ENCODE measurements around the gene ROR1. TPM values are rescaled to one million over a fixed set of nuclear protein-coding genes. Genes with fewer than 3 reads are reported as not detected.

The ROR1 gene
- total RNA-seq, 1 experiment from 2014 or later = 37.2 TPM

DNA sequence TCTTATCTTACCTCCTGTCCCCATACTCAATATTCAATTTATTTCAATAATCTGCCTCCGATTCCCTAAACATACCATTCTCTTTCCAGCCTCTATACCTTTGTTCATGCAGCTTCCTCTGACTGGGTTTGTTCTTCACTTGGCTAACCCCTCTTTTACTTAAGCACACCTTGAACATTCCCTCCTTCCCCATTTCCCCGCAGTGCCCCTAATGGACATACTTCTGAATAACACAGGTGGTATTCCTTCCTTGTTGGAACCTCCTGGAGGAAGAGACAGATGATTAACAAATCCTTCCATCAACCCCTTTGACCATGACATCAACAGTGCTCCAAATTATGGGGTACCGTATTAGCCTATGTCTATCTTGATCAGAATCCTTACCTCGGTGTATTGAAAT is 239.6 kb downstream of the ROR1 start:
- no peak overlapping the region for H3K4me3 Mint-ChIP-seq (ENCODE audit: unreplicated experiment)
- H3K36me3 ChIP-seq (ENCODE audit: control insufficient read depth, insufficient read depth, low read length) = no peaks in the 10 kb centered on the region
- no peak overlapping the region for H3K4me3 ChIP-seq (ENCODE audit: low read depth, low read length)
- H3K4me1 ChIP-seq = no peaks in the 10 kb centered on the region
- CTCF ChIA-PET = no interaction called here
- no peaks in the 10 kb centered on the region for H3K27me3 Mint-ChIP-seq (ENCODE audit: insufficient read depth, unreplicated experiment)
- POLR2A ChIA-PET = no interaction called here
- H3K36me3 Mint-ChIP-seq (ENCODE audit: insufficient read depth, unreplicated experiment) = peaks cover 23% of the 10 kb centered on the region
- no peaks in the 10 kb centered on the region for H3K27me3 ChIP-seq (replicated peaks; ENCODE audit: control insufficient read depth, insufficient read depth, low read length)
- H3K27ac Mint-ChIP-seq (ENCODE audit: unreplicated experiment) = no peak overlapping the region
- no TSS peak for BruUV-seq (replicated peaks)
- H3K9me3 Mint-ChIP-seq (ENCODE audit: unreplicated experiment) = no peaks in the 10 kb centered on the region
- no peaks in the 10 kb centered on the region for H3K9me3 ChIP-seq
- no peak for DNase-seq
- H3K4me1 Mint-ChIP-seq (ENCODE audit: low read depth, unreplicated experiment) = no peaks in the 10 kb centered on the region
- TF ChIP-seq, protein P1, sequence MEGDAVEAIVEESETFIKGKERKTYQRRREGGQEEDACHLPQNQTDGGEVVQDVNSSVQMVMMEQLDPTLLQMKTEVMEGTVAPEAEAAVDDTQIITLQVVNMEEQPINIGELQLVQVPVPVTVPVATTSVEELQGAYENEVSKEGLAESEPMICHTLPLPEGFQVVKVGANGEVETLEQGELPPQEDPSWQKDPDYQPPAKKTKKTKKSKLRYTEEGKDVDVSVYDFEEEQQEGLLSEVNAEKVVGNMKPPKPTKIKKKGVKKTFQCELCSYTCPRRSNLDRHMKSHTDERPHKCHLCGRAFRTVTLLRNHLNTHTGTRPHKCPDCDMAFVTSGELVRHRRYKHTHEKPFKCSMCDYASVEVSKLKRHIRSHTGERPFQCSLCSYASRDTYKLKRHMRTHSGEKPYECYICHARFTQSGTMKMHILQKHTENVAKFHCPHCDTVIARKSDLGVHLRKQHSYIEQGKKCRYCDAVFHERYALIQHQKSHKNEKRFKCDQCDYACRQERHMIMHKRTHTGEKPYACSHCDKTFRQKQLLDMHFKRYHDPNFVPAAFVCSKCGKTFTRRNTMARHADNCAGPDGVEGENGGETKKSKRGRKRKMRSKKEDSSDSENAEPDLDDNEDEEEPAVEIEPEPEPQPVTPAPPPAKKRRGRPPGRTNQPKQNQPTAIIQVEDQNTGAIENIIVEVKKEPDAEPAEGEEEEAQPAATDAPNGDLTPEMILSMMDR (IDR thresholded peaks at IDR 0.05; ENCODE audit: insufficient read depth in 1 of 2, low read depth in 1 of 2, low read length in 1 of 2, severe bottlenecking in 1 of 2, unreplicated experiment in 1 of 2) = no peak
- intact Hi-C loops (cut with micrococcal nuclease; ENCODE audit: unreplicated experiment) = no loop called here

DNA sequence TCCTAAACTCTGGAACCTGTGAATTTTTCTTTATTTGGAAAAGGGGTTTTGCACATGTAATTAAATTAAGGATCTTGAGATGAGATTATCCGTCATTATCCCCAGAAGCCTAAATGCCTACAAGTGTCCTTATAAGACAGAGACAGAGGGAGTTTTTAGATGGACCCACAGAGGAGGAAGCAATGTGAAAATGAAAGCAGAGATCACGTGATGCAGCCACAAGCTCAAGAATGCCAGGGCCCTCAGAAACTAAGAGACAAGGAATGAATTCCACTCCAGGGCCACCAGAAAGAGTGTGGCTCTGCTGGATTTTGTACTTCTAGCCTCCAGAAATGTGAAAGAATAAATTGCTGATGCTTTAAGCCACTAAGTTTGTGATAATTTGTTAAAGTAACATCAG is 246.0 kb downstream of the ROR1 start:
- H3K36me3 ChIP-seq (ENCODE audit: control insufficient read depth, insufficient read depth, low read length) = no peaks in the 10 kb centered on the region
- H3K9me3 ChIP-seq = no peaks in the 10 kb centered on the region
- H3K4me3 ChIP-seq (ENCODE audit: low read depth, low read length) = no peak overlapping the region
- no peaks in the 10 kb centered on the region for H3K27me3 ChIP-seq (replicated peaks; ENCODE audit: control insufficient read depth, insufficient read depth, low read length)
- no peaks in the 10 kb centered on the region for H3K4me1 ChIP-seq
- BruUV-seq (replicated peaks) = no TSS peak
- intact Hi-C loops (cut with micrococcal nuclease; ENCODE audit: unreplicated experiment) = no loop called here
- TF ChIP-seq, protein P1 (IDR thresholded peaks at IDR 0.05; ENCODE audit: insufficient read depth in 1 of 2, low read depth in 1 of 2, low read length in 1 of 2, severe bottlenecking in 1 of 2, unreplicated experiment in 1 of 2) = no peak
- no peak overlapping the region for H3K27ac Mint-ChIP-seq (ENCODE audit: unreplicated experiment)
- H3K36me3 Mint-ChIP-seq (ENCODE audit: insufficient read depth, unreplicated experiment) = peaks cover 31% of the 10 kb centered on the region
- H3K4me1 Mint-ChIP-seq (ENCODE audit: low read depth, unreplicated experiment) = no peaks in the 10 kb centered on the region
- ChIA-PET POLR2A (no interaction called here), CTCF (interaction anchor here (0.5 to 0.9 kb wide), 2 partner anchors 116 to 118 kb away, joined by 3 read pairs; no protein-coding TSS in a partner anchor)
- DNase-seq = no peak
- H3K4me3 Mint-ChIP-seq (ENCODE audit: unreplicated experiment) = no peak overlapping the region
- no peaks in the 10 kb centered on the region for H3K27me3 Mint-ChIP-seq (ENCODE audit: insufficient read depth, unreplicated experiment)
- H3K9me3 Mint-ChIP-seq (ENCODE audit: unreplicated experiment) = no peaks in the 10 kb centered on the region

DNA sequence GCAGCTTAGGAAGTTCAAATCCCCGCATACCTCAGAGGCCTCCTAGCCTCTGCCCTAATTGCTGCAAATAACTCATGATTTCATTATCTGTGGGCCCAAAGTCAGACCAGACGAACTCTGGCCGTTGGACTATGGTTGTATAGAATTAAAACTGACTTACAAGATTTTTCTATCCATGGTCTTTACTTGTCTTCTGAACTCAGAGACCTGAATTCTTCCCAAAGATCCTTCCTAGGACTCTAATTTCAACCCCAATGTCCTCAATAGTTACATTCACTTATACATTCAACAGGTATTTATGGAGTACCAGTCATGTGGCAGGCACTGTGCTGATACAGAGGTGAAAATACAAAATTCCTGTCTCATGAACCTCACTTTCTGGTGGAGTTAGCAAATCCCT is 247.2 kb downstream of the ROR1 start:
- CTCF ChIA-PET = no interaction called here
- TF ChIP-seq, protein P1 (IDR thresholded peaks at IDR 0.05; ENCODE audit: insufficient read depth in 1 of 2, low read depth in 1 of 2, low read length in 1 of 2, severe bottlenecking in 1 of 2, unreplicated experiment in 1 of 2) = no peak

More for the DNA sequence above, 247.2 kb downstream of the ROR1 start:
- Histone ChIP-seq H3K27me3 (replicated peaks; ENCODE audit: control insufficient read depth, insufficient read depth, low read length) (no peaks in the 10 kb centered on the region), H3K9me3 (no peaks in the 10 kb centered on the region), H3K4me3 (ENCODE audit: low read depth, low read length) (no peak overlapping the region), H3K36me3 (ENCODE audit: control insufficient read depth, insufficient read depth, low read length) (no peaks in the 10 kb centered on the region), H3K4me1 (no peaks in the 10 kb centered on the region)
- Mint-ChIP-seq H3K4me1 (ENCODE audit: low read depth, unreplicated experiment) (no peaks in the 10 kb centered on the region), H3K9me3 (ENCODE audit: unreplicated experiment) (no peaks in the 10 kb centered on the region), H3K4me3 (ENCODE audit: unreplicated experiment) (no peak overlapping the region), H3K27me3 (ENCODE audit: insufficient read depth, unreplicated experiment) (no peaks in the 10 kb centered on the region), H3K36me3 (ENCODE audit: insufficient read depth, unreplicated experiment) (peaks cover 31% of the 10 kb centered on the region), H3K27ac (ENCODE audit: unreplicated experiment) (no peak overlapping the region)
- DNase-seq = no peak
- POLR2A ChIA-PET = no interaction called here
- no TSS peak for BruUV-seq (replicated peaks)
- intact Hi-C loops (cut with micrococcal nuclease; ENCODE audit: unreplicated experiment) = no loop called here

Data from Caco-2 (cell line).